ENCODE data around the gene SEMA4G.

DNA sequence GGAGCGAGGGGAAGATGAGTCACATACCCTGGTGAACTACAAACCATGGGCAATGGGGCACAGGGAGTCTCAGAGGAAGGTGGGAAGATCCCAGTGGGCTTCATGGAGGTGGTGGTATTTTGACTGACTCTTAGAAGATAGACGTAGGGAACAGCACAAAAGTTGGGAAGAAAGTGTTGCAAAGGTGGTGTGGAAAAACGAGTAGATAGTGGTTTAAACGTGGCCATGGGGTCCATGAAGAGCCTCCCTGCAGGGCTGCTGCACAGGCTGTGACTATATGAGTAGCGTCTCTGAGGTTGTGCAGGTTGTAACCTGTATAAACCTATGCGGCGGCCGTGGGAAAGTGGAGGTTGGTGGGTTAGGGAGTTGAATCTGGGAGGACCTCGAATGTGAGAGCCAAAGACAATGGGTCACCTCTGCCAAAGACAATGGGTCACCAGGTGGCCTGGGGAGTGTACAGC, 44.1 kb downstream of the SEMA4G start:
- TF ChIP-seq, protein P1, sequence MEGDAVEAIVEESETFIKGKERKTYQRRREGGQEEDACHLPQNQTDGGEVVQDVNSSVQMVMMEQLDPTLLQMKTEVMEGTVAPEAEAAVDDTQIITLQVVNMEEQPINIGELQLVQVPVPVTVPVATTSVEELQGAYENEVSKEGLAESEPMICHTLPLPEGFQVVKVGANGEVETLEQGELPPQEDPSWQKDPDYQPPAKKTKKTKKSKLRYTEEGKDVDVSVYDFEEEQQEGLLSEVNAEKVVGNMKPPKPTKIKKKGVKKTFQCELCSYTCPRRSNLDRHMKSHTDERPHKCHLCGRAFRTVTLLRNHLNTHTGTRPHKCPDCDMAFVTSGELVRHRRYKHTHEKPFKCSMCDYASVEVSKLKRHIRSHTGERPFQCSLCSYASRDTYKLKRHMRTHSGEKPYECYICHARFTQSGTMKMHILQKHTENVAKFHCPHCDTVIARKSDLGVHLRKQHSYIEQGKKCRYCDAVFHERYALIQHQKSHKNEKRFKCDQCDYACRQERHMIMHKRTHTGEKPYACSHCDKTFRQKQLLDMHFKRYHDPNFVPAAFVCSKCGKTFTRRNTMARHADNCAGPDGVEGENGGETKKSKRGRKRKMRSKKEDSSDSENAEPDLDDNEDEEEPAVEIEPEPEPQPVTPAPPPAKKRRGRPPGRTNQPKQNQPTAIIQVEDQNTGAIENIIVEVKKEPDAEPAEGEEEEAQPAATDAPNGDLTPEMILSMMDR (conservative IDR thresholded peaks at IDR 0.05; ENCODE audit: low read depth, low read length): no peak; the same call in 1 of the 2 replicates
- TF ChIP-seq RFX5 (IDR thresholded peaks at IDR 0.05; ENCODE audit: low read depth, low read length): no peak
- TF ChIP-seq CHD1 (IDR thresholded peaks at IDR 0.05; ENCODE audit: low read depth, low read length): no peak
- no peak for TF ChIP-seq MXI1 (IDR thresholded peaks at IDR 0.05; ENCODE audit: borderline replicate concordance, low read depth, low read length)
- TF ChIP-seq FOS (IDR thresholded peaks at IDR 0.05; ENCODE audit: low read depth, low read length): no peak
- no peak for TF ChIP-seq POLR2A (IDR thresholded peaks at IDR 0.05; ENCODE audit: low read depth, low read length)
- TF ChIP-seq RAD21 (IDR thresholded peaks at IDR 0.05; ENCODE audit: low read length): no peak
- TF ChIP-seq RCOR1 (IDR thresholded peaks at IDR 0.05; ENCODE audit: insufficient replicate concordance, low read length): no peak
- no peak for TF ChIP-seq SMC3 (IDR thresholded peaks at IDR 0.05; ENCODE audit: low read depth, low read length)
- TF ChIP-seq MAZ (IDR thresholded peaks at IDR 0.05; ENCODE audit: borderline replicate concordance, low read depth, low read length): no peak
- TF ChIP-seq, protein P2, sequence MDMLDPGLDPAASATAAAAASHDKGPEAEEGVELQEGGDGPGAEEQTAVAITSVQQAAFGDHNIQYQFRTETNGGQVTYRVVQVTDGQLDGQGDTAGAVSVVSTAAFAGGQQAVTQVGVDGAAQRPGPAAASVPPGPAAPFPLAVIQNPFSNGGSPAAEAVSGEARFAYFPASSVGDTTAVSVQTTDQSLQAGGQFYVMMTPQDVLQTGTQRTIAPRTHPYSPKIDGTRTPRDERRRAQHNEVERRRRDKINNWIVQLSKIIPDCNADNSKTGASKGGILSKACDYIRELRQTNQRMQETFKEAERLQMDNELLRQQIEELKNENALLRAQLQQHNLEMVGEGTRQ (IDR thresholded peaks at IDR 0.05; ENCODE audit: low read depth, low read length): no peak
- no peak for TF ChIP-seq MAFK (IDR thresholded peaks at IDR 0.05; ENCODE audit: low read depth, low read length)
